ENCODE results near the gene SIAH3. TPM values are rescaled to one million over a fixed set of nuclear protein-coding genes. Genes with fewer than 3 reads are reported as not detected.

SIAH3 gene
- total and polyA plus RNA-seq, 9 of the 15 experiments (the other 6 are each of a cell fraction or from before 2014, with no cell fraction given) = not detected

DNA sequence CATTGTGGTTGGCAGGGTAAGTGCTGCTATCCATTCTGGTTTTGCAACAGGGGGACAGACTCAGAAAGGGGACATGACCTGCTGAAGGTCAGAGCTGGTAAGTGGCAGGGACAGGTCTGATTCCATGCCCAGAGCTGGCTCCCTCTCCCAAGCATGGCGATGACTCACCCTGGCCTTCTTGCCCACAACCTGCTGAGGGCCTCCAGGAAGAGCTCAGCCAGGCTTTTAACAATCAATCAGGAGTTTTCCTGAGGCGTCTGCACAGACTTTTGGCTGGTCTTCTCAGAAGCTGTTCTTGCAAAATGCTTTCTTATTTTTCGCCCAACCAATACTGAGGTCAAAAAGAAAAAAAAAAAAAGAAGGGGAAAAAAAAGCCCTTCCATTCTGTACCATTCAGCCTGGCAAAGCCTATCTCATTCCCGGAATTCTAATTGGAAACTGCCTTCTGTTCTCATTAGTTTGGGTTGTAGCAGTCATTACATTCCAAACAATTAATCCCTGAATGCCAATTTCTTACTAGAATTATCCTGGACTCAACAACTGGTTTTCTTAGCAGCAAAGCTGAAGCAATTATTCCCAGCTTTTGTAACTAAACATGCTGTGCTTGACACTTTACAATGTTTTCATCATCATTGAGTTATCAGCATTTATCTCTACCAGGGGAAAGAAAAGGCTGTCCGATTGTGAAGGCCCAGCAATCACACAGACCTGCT lies 17.7 kb downstream of the SIAH3 start:
- H4K20me1 ChIP-seq (replicated peaks; ENCODE audit: control insufficient read depth, insufficient read depth, low read length) = no peaks in the 10 kb centered on the region
- intact Hi-C loops (cut with micrococcal nuclease) = no loop called here
- POLR2A ChIA-PET = interaction anchor here (0.9 kb wide), 1 partner anchor 13 kb away, joined by 4 read pairs; no protein-coding TSS in a partner anchor
- WGBS (ENCODE audit: insufficient coverage, low coverage, missing lambda C conversion rate) = 0% methylated on average over 4 of the region's 5 CpGs
- BruUV-seq (replicated peaks) = no TSS peak
- H3K79me2 ChIP-seq (ENCODE audit: control insufficient read depth, insufficient read depth, low read length) = no peaks in the 10 kb centered on the region
- no peak for FAIRE-seq
- no peaks in the 10 kb centered on the region for H3K36me3 ChIP-seq (ENCODE audit: control insufficient read depth, insufficient read depth, low read length)
- DNase-seq (ENCODE audit: extremely low read depth in 1 of 4, low spot score in 3 of 4) = no peak
- in situ Hi-C loops (cut with MboI) = no loop called here
- peaks cover 0 to 15% of the 10 kb centered on the region in 2 experiments; a peak in 2 of 5 replicates for H3K27me3 ChIP-seq (ENCODE audit: control insufficient read depth in 2 of 2, insufficient read depth in 2 of 2, low read length in 2 of 2)
- ATAC-seq = no peak
- no peaks in the 10 kb centered on the region for H3K9me1 ChIP-seq (ENCODE audit: control insufficient read depth, insufficient read depth, low read length)
- H3K27ac ChIP-seq (ENCODE audit: extremely low read depth, low read depth, low read length) = no peak overlapping the region
- no peak overlapping the region for H3K4me3 ChIP-seq
- H2AFZ ChIP-seq (ENCODE audit: low read depth, low read length) = no peak overlapping the region
- no peaks in the 10 kb centered on the region for H3K4me1 ChIP-seq (replicated peaks in 1 of 2; ENCODE audit: control insufficient read depth in 2 of 2, insufficient read depth in 2 of 2, low read length in 2 of 2)
- CTCF ChIA-PET (ENCODE audit: low intra/inter-chr PET ratio) = no interaction called here
- H3K9me3 ChIP-seq (replicated peaks; ENCODE audit: control insufficient read depth, insufficient read depth, low read depth, low read length) = no peaks in the 10 kb centered on the region
- TF ChIP-seq XRCC4 (IDR thresholded peaks at IDR 0.05; ENCODE audit: extremely low read depth, insufficient read depth, insufficient read length) (no peak), ZNF717 (CRISPR knock-in tag; IDR thresholded peaks at IDR 0.05) (no peak)
- H3K9ac ChIP-seq (ENCODE audit: insufficient read depth in 1 of 2, low read depth in 2 of 2, low read length in 2 of 2) = no peak overlapping the region
- H3K4me2 ChIP-seq (ENCODE audit: insufficient read depth, low read length) = no peak overlapping the region

DNA sequence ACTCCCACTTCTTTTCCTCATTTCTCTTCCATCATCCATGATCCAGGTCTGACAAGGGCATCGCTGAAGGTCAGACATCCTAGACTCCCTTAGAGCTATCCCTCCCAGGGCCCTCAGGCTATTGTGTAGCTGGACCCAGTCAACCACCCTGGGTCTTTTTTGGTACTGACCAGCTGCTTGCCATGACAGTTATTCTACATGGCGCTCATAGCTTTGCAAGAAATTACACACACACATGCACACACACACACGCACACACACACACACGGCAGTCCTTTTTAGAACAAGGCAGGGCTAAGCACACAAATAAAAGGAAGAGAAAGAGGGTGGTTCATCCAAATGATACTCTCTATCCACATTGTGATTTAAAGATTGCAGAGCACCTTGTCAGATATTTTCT lies 18.3 kb downstream of the SIAH3 start:
- no peak overlapping the region for H3K4me2 ChIP-seq (ENCODE audit: insufficient read depth, low read length)
- H3K9me3 ChIP-seq (replicated peaks; ENCODE audit: control insufficient read depth, insufficient read depth, low read depth, low read length) = no peaks in the 10 kb centered on the region
- no peak for DNase-seq (ENCODE audit: extremely low read depth in 1 of 4, low spot score in 3 of 4)
- no peak overlapping the region for H3K4me3 ChIP-seq
- no peak overlapping the region for H2AFZ ChIP-seq (ENCODE audit: low read depth, low read length)
- no peak overlapping the region for H3K27ac ChIP-seq (ENCODE audit: extremely low read depth, low read depth, low read length)
- H3K4me1 ChIP-seq (replicated peaks in 1 of 2; ENCODE audit: control insufficient read depth in 2 of 2, insufficient read depth in 2 of 2, low read length in 2 of 2) = no peaks in the 10 kb centered on the region
- in situ Hi-C loops (cut with MboI) (no loop called here), intact Hi-C loops (cut with micrococcal nuclease) (no loop called here)
- H3K9me1 ChIP-seq (ENCODE audit: control insufficient read depth, insufficient read depth, low read length) = no peaks in the 10 kb centered on the region
- H3K27me3 ChIP-seq (ENCODE audit: control insufficient read depth in 2 of 2, insufficient read depth in 2 of 2, low read length in 2 of 2) = peaks cover 0 to 11% of the 10 kb centered on the region in 2 experiments; a peak in 2 of 5 replicates
- no peak for ATAC-seq
- H3K79me2 ChIP-seq (ENCODE audit: control insufficient read depth, insufficient read depth, low read length) = no peaks in the 10 kb centered on the region
- POLR2A ChIA-PET = no interaction called here
- no peaks in the 10 kb centered on the region for H3K36me3 ChIP-seq (ENCODE audit: control insufficient read depth, insufficient read depth, low read length)
- no peak overlapping the region for H3K9ac ChIP-seq (ENCODE audit: insufficient read depth in 1 of 2, low read depth in 2 of 2, low read length in 2 of 2)
- CTCF ChIA-PET (ENCODE audit: low intra/inter-chr PET ratio) = no interaction called here
- no peaks in the 10 kb centered on the region for H4K20me1 ChIP-seq (replicated peaks; ENCODE audit: control insufficient read depth, insufficient read depth, low read length)
- no TSS peak for BruUV-seq (replicated peaks)
- no peak for FAIRE-seq
- 0% methylated on average over 4 of the region's 4 CpGs for WGBS (ENCODE audit: insufficient coverage, low coverage, missing lambda C conversion rate)
- TF ChIP-seq YBX1 (IDR thresholded peaks at IDR 0.05) (no peak), MEIS2 (IDR thresholded peaks at IDR 0.05; ENCODE audit: partially characterized antibody) (no peak), ZKSCAN3 (CRISPR knock-in tag; IDR thresholded peaks at IDR 0.05) (no peak), KDM2B (CRISPR knock-in tag; IDR thresholded peaks at IDR 0.05) (no peak), BRD4 (IDR thresholded peaks at IDR 0.05) (no peak), KDM5B (IDR thresholded peaks at IDR 0.05; ENCODE audit: insufficient replicate concordance, low read depth, low read length) (no peak), KHSRP (IDR thresholded peaks at IDR 0.05) (no peak), DNMT1 (IDR thresholded peaks at IDR 0.05) (no peak), HNRNPK (IDR thresholded peaks at IDR 0.05; ENCODE audit: low read depth, low read length, poor library complexity, severe bottlenecking) (no peak), SMARCA5 (IDR thresholded peaks at IDR 0.05) (no peak), MYBL2 (IDR thresholded peaks at IDR 0.05; ENCODE audit: low read depth) (no peak), MYBL2 (CRISPR knock-in tag; IDR thresholded peaks at IDR 0.05; ENCODE audit: borderline replicate concordance) (no peak), EGR1 (conservative IDR thresholded peaks at IDR 0.05) (no peak)
- TF ChIP-seq, protein P1, sequence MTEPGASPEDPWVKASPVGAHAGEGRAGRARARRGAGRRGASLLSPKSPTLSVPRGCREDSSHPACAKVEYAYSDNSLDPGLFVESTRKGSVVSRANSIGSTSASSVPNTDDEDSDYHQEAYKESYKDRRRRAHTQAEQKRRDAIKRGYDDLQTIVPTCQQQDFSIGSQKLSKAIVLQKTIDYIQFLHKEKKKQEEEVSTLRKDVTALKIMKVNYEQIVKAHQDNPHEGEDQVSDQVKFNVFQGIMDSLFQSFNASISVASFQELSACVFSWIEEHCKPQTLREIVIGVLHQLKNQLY (CRISPR knock-in tag; conservative IDR thresholded peaks at IDR 0.05) = no peak
- TF ChIP-seq, protein P2, sequence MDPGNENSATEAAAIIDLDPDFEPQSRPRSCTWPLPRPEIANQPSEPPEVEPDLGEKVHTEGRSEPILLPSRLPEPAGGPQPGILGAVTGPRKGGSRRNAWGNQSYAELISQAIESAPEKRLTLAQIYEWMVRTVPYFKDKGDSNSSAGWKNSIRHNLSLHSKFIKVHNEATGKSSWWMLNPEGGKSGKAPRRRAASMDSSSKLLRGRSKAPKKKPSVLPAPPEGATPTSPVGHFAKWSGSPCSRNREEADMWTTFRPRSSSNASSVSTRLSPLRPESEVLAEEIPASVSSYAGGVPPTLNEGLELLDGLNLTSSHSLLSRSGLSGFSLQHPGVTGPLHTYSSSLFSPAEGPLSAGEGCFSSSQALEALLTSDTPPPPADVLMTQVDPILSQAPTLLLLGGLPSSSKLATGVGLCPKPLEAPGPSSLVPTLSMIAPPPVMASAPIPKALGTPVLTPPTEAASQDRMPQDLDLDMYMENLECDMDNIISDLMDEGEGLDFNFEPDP (CRISPR knock-in tag; IDR thresholded peaks at IDR 0.05) = no peak
